T-helper 17 cell (primary cell): ENCODE measurements around the gene IL27RA. TPM values are rescaled to one million over a fixed set of nuclear protein-coding genes. Genes with fewer than 3 reads are reported as not detected.

Experiments
- ATAC-seq: fragments of 150-1000 bp; cut with Tn5 transposase; 2 replicates; pipeline ENCODE4 v1.10.0; 2021; ENCODE audit warnings: mild to moderate bottlenecking, moderate library complexity
- DNase-seq, 3 donors: peaks; one replicate each; pipeline versions ENCODE4 v3.0.0 to v3.0.0-alpha.2; 2020 to 2021
- H3K9me3 ChIP-seq: one replicate; pipeline ENCODE4 v1.7.0; 2013; ENCODE audit warnings: low read length, mild to moderate bottlenecking; ENCODE audit not compliant: control insufficient read depth, poor library complexity, severe bottlenecking
- H3K27ac Mint-ChIP-seq: one replicate; pipeline ENCODE4 v1.8.0; 2022; ENCODE audit warnings: mild to moderate bottlenecking, moderate library complexity, mixed read lengths
- H3K27me3 Mint-ChIP-seq: one replicate; pipeline ENCODE4 v1.8.0; 2022; ENCODE audit warnings: mixed read lengths
- H3K36me3 Mint-ChIP-seq: one replicate; pipeline ENCODE4 v1.8.0; 2022; ENCODE audit warnings: low read depth, mixed read lengths
- H3K4me1 Mint-ChIP-seq: one replicate; pipeline ENCODE4 v1.8.0; 2022; ENCODE audit warnings: mild to moderate bottlenecking, mixed read lengths
- H3K4me3 Mint-ChIP-seq: one replicate; pipeline ENCODE4 v1.8.0; 2022; ENCODE audit warnings: mild to moderate bottlenecking, moderate library complexity, mixed read lengths
- total RNA-seq, 4 donors: library from RNA in 2 of 4; stranded (reverse) in 2 of 4; gene quantifications; one replicate each; pipeline ENCODE4 v1.2.3 and lab custom pipeline; 2022 to 2026

The IL27RA gene
- total RNA-seq, 2 donors from 2014 or later = 39.6 to 51.6 TPM

DNA sequence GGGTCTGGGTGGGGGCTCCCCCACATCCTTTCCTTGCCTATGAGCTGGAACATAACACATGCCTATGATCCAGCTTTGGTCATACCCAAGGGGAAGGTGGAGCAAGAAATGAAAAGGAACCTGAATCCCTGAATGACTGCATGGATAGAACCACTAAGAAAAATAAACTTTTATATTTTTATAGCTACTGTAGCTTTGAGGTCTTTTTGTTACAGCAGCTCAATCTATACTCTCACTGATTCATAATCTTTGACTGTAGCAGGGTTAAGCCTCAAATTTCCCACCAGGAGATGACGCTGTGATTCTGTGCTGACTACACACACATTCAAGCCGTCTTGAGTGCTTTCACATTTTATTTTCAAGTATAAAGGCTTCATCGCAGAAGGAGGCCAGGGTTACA, 21.5 kb downstream of the IL27RA start:
- H3K36me3 Mint-ChIP-seq = peaks cover 9% of the 10 kb centered on the region
- H3K4me3 Mint-ChIP-seq = no peak overlapping the region
- DNase-seq (no peak), ATAC-seq (no peak)
- no peak overlapping the region for H3K27ac Mint-ChIP-seq
- no peaks in the 10 kb centered on the region for H3K9me3 ChIP-seq
- peaks cover 21% of the 10 kb centered on the region for H3K4me1 Mint-ChIP-seq
- H3K27me3 Mint-ChIP-seq = peaks cover 3% of the 10 kb centered on the region

DNA sequence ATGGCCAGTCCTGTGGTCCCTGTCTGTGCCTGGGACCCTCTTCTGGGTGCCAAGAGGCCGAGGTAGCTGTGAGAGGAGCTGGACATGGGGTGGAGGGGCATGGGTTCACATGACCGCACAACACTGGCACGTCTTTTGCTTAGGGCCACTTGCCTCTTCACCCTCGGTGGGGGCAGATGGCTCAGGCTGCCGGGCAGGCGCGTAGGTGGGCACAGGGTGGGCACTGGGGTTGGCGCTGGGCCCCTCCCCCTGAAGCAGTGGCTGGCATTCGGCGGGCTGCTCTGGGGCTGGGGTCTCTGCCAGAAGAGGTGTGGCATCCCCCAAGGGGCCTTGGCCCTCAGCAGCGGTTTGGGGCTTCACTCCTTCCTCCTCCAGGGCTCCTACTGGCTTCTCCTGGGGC, 21.9 kb downstream of the IL27RA start:
- peaks cover 9% of the 10 kb centered on the region for H3K36me3 Mint-ChIP-seq
- DNase-seq (no peak), ATAC-seq (peak; percentile 13)
- peaks cover 24% of the 10 kb centered on the region for H3K4me1 Mint-ChIP-seq
- H3K9me3 ChIP-seq = no peaks in the 10 kb centered on the region
- peak overlapping the region; percentile 80 for H3K27ac Mint-ChIP-seq
- peaks cover 8% of the 10 kb centered on the region for H3K27me3 Mint-ChIP-seq
- no peak overlapping the region for H3K4me3 Mint-ChIP-seq

DNA sequence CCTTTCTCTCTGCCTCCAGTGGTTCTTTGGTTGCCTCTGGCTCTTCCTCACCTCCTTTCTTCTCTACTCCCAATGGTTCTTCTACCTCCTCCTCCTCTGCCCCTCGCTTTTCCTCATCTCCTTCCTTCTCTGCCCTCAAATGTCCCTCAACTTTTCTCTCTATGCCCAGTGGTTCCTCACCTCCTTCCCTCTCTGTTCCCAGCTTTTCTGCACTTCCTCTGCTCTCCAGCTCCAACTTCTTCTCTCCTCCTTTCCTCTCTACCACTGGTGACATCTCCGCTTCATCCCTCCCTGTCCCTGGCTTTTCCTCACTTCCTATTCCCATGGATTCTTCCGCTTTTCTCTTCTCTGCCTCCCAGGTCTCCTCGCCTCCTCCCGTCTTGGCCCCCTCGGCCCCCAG, 22.5 kb downstream of the IL27RA start:
- H3K36me3 Mint-ChIP-seq = peaks cover 9% of the 10 kb centered on the region
- no peak overlapping the region for H3K4me3 Mint-ChIP-seq

DNA sequence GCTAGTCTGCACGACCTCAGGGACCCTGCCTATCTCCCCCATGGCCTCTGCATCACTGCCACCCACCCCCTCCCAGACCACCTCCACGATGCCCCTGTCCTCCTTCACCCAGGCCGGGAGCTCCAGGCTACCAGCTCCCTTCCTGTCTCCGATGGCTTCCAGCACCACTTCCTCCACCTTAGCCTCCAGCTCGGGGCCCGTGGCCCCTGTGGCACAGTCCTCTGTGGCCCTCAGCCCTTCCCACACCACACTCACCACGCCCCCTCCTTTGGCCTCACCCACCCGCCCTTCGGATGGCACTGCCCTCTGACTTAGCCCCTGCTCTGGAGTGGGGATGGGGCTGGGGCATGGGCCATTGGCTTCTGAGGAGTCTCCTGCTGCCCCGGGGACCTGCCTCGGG, 23.2 kb downstream of the IL27RA start:
- peaks cover 30% of the 10 kb centered on the region for H3K4me1 Mint-ChIP-seq
- H3K9me3 ChIP-seq = no peaks in the 10 kb centered on the region
- ATAC-seq (no peak), DNase-seq (no peak)
- H3K27ac Mint-ChIP-seq = peak overlapping the region; percentile 80
- peaks cover 16% of the 10 kb centered on the region for H3K27me3 Mint-ChIP-seq
- no peak overlapping the region for H3K4me3 Mint-ChIP-seq
- H3K36me3 Mint-ChIP-seq = peaks cover 9% of the 10 kb centered on the region

More for the DNA sequence above, 22.5 kb downstream of the IL27RA start:
- peaks cover 30% of the 10 kb centered on the region for H3K4me1 Mint-ChIP-seq
- peak overlapping the region; percentile 80 for H3K27ac Mint-ChIP-seq
- no peaks in the 10 kb centered on the region for H3K9me3 ChIP-seq
- DNase-seq (no peak), ATAC-seq (no peak)
- H3K27me3 Mint-ChIP-seq = peaks cover 13% of the 10 kb centered on the region

DNA sequence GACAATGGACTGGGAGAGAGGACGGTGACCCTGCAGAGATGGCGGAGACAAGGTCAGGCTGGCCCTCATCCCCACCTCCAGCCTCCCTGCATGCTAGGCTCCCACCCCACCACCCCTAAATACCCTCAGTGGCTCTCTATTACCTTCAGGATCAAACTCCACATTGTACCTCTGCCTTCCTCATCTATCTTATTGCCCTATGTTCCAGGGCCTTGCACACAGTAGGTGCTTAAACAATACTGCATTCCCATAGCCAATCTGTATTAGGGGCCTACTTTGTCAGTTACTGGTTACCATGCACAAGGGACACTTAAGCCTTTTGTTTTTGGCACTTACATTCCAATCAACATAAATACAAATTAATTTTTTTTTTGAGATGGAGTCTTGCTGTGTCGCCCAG, 23.8 kb downstream of the IL27RA start:
- Mint-ChIP-seq H3K27ac (peak overlapping the region; percentile 75), H3K4me3 (no peak overlapping the region), H3K36me3 (peaks cover 9% of the 10 kb centered on the region), H3K4me1 (peaks cover 29% of the 10 kb centered on the region), H3K27me3 (peaks cover 19% of the 10 kb centered on the region)
- H3K9me3 ChIP-seq = no peaks in the 10 kb centered on the region
- DNase-seq (no peak), ATAC-seq (no peak)

DNA sequence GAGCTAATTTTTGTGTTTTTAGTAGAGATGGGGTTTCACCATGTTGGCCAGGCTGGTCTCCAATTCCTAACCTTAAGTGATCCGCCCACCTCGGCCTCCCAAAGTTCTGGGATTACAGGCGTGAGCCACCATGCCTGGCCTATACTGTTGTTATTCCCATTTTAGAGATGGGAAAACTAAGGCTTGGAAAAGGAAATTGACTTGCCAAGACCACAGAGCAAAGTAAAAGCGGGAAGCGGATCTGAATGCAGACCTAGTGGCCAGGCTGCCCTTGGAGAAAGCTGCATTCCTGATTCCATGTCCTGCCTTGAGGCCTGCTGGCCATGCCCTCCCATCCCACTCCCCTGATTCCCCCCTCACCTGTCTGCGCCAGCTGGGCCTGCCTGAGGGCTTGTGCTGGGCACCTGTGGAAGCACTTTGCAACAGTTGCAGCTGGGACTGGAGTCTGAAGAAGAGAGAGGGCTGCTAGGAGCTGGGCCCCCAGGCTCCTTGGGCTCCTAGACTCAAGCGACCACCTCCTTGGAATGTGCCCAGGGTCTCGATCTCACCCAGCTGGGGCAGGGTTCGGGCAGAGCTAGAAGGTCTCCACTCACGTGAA, 24.6 kb downstream of the IL27RA start:
- H3K27ac Mint-ChIP-seq = peak overlapping the region; percentile 75
- H3K9me3 ChIP-seq = no peaks in the 10 kb centered on the region
- peaks cover 9% of the 10 kb centered on the region for H3K36me3 Mint-ChIP-seq
- DNase-seq = no peak
- peaks cover 21% of the 10 kb centered on the region for H3K27me3 Mint-ChIP-seq
- H3K4me3 Mint-ChIP-seq = no peak overlapping the region
- no peak for ATAC-seq
- peaks cover 28% of the 10 kb centered on the region for H3K4me1 Mint-ChIP-seq

DNA sequence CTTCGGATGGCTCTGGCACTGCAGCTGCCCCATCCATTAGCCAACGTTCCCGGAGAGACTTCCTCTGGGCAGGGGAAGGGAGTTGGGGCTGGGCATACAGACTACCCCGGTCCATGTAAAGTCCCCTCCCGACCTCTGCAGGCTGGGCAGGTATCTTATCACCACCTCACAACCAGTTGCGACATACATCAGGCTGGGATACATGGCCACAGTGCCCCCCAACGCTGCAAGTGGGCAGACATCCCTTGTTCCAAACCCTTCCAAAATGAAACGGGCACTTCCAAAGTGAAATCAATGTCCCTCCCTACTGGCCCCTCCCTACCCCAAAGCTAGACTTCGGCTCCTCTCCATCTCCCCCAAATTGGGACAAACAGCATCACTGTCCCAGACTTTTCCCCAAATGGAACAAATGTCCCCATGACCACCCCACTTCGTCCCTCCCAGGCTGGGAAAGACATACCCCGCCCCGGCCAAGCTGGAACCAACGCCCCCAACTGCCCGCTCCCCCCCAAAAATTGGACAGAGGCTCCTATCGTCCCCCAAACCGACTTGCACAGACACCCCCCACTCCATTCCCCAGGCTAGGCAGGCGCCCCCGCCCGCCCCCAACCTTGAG, 25.3 kb downstream of the IL27RA start:
- no peak for DNase-seq
- H3K36me3 Mint-ChIP-seq = peaks cover 5% of the 10 kb centered on the region
- no peaks in the 10 kb centered on the region for H3K9me3 ChIP-seq
- peak overlapping the region; percentile 80 for H3K4me3 Mint-ChIP-seq
- ATAC-seq = no peak
- peaks cover 26% of the 10 kb centered on the region for H3K4me1 Mint-ChIP-seq
- H3K27me3 Mint-ChIP-seq = peaks cover 26% of the 10 kb centered on the region
- peak overlapping the region; percentile 45 for H3K27ac Mint-ChIP-seq

DNA sequence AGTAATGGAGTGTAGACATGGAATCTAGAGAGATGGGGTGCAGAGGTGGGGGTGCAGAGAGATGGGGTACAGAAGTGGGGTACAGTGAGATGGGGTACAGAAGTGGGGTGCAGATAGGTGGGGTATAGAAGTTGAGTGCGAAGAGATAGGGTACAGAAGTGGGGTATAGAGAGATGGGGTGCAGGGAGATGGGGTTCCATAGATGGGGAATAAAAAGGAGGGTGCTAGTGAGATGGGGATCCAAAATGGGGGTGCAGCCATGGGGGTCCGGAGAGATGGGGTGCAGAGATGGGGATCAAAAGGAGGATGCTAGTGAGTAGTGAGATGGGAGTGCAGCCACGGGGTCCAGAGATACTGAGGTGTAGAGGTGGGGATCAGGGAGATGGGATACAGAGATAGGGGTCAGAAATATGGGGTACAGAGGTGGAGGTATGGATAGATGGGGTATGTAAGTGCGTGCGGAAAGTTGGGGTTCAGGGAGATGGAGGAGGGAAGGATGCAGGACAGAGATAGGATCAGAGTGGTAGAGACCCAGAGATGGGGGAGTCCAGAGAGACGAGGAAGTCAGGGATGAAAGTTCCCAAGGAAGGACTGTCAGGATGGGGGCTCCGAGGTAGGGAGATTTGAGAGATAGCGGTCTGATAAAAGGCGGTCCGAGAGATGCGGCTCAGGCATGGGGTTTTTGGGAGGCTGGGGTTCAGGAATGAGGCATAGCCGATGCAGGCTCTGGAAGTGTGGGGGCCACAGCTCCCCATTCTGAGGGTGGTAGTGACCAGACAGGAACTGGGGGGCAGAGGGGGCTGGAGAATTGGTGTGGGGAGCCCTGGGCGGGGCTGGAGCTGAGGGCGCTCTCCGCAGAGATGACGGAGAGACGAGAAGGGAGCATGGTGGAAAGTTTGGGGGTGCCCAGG, 26.9 kb downstream of the IL27RA start:
- Mint-ChIP-seq H3K27me3 (peaks cover 26% of the 10 kb centered on the region), H3K36me3 (peaks cover 2% of the 10 kb centered on the region), H3K4me1 (peaks cover 26% of the 10 kb centered on the region), H3K27ac (peak overlapping the region; percentile 86), H3K4me3 (peak overlapping the region; percentile 85)
- no peak for DNase-seq
- H3K9me3 ChIP-seq = no peaks in the 10 kb centered on the region
- no peak for ATAC-seq

DNA sequence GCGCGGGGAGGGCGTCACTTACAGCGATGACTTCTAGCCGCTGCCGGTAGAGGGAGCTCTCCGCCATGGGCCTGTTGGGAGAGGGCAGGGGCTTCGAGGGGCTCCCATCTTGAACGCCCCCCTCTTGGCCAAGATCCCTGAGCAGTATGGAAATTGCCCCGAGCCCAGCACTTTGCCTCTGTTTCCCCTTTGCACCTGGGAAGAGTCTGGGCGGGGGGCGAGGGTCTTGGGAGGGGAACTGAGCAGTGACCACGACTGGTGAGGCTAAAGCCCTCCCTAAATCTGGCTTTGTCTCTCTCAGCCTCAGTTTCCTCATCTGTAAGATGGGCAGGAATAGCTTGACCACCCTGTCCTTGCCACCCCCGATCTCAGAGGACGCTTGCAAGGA, 27.5 kb downstream of the IL27RA start:
- H3K9me3 ChIP-seq = no peaks in the 10 kb centered on the region
- Mint-ChIP-seq H3K36me3 (peaks cover 2% of the 10 kb centered on the region), H3K27me3 (peaks cover 26% of the 10 kb centered on the region), H3K27ac (peak overlapping the region; percentile 86), H3K4me1 (peaks cover 22% of the 10 kb centered on the region), H3K4me3 (peak overlapping the region; percentile 85)
- peak; percentile 50 for ATAC-seq
- DNase-seq = peak; percentile 32 to 46 (median 43)

DNA sequence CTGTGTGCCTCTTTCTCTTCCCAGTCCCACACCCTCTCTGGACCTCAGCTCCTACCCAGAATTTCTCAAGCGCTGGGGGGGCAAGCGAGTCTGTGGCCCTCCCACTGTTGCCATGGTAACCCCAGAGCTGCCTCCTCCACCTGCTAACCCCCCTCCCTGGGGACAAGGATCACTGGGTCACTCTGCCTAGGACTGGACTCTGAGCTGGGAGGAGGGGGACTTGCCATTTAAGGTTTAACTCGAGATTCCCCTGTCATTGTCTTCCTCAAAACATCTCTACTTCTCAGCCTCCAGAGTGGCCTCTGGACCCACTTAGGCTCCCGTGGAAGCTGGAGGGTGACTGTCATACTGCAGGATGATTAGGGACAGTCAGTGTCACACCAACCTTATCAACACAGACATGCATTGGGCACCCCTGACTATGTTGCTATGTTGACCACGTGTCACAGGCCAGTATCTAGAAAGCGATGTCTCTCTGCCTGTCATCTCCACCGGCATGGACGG, 28.1 kb downstream of the IL27RA start:
- ATAC-seq (no peak), DNase-seq (no peak)
- peak overlapping the region; percentile 39 for H3K4me3 Mint-ChIP-seq
- H3K27me3 Mint-ChIP-seq = peaks cover 26% of the 10 kb centered on the region
- H3K36me3 Mint-ChIP-seq = no peaks in the 10 kb centered on the region
- no peaks in the 10 kb centered on the region for H3K9me3 ChIP-seq
- peaks cover 18% of the 10 kb centered on the region for H3K4me1 Mint-ChIP-seq
- no peak overlapping the region for H3K27ac Mint-ChIP-seq

DNA sequence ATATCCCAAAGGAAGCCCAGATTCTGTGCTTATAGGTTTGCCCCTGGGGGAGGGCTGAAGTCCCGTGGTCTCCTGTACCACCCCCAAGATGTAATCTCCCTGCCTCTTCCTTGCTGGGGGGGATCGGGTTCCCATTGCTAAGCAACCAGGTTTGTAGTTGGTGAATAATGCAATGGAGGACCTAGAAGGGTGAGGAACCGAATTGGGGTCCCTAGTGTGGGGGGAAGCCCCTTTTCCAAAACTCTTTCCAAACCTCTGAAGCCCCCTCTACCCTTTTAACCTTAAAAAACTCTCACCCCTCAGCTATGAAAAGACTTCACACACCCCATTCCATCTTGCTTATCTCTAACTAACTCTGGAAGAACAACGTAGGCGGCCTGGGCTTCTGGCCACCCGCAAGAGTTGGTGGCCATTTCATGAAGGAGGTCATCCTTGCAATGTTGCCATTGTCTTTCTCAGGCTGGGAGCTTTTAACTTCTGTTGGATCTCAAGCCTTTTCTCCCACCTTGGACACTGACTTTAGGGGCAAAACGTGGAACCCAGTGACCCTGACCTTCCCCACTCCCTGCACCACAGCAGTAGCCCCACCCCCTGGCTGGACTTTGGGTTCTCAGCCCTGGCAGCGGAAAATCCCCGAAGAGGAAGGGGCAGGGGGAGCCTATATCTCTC, 29.7 kb downstream of the IL27RA start:
- H3K27me3 Mint-ChIP-seq = peaks cover 26% of the 10 kb centered on the region
- DNase-seq (no peak), ATAC-seq (no peak)
- no peaks in the 10 kb centered on the region for H3K36me3 Mint-ChIP-seq
- peaks cover 17% of the 10 kb centered on the region for H3K4me1 Mint-ChIP-seq
- no peak overlapping the region for H3K27ac Mint-ChIP-seq
- H3K4me3 Mint-ChIP-seq = no peak overlapping the region
- H3K9me3 ChIP-seq = no peaks in the 10 kb centered on the region

DNA sequence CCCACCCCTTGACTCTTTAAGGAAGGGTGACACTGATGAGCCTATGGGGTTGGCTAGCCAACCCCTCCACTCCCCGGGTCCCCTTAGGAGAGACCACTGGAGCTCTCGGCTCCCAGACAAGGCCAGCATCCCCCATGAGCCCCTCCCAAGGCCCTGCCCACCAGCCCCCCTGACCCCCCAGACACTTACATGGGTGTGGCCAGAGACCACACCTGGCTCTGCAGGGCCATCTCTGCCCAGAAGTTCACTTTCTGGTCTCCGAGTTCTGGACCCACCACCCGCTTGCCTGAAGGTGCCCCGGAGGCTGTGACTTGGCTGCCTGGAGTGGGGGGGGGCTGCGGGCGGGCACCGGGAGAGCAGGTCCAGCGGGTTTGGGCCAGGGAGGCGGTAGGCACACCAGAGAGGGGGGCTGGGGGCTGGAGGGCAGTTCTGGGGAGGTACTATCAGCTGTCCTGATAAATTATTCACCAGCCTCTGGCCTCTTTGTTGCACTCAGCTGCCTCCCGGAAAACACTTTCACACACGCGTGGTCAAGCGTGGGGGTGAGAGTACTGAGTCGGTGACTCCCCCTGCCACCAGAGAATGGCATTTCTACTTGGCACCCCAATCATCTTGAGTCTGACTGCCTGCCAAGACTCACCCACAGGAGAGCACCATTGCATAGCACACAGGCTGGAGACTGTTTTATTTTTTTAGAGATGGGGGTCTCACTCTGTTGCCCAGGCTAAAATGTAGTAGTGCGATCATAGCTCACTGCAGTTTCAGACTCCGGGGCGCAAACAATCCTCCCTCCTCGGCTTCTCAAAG, 30.4 kb downstream of the IL27RA start, which contains the start of gene PALM3:
PALM3 (minus strand) TSS at position 326 of the 807 bp plus-strand sequence; CDS start at position 230, 96 bp downstream.
- no peak within 1 kb of the TSS for H3K4me3 Mint-ChIP-seq
- H3K27me3 Mint-ChIP-seq = peaks cover 32% of the 10 kb centered on the region
- H3K36me3 Mint-ChIP-seq = no peaks in the 10 kb centered on the region
- H3K9me3 ChIP-seq = no peaks in the 10 kb centered on the region
- H3K4me1 Mint-ChIP-seq = peaks cover 19% of the 10 kb centered on the region
- H3K27ac Mint-ChIP-seq = no peak within 1 kb of the TSS
- DNase-seq = no peak
- no peak for ATAC-seq
